Breast epithelium (tissue), 3 donors: ENCODE results near the gene PLEKHA8.

Experiments
- CTCF ChIP-seq, 3 donors: fragments of 450-650 bp; IDR thresholded peaks; one replicate each; pipeline ENCODE4 v1.5.1; 2016 to 2017; ENCODE audit warnings: antibody characterized with exemption in 3 of 3, mild to moderate bottlenecking in 3 of 3, moderate library complexity in 3 of 3
- POLR2A ChIP-seq: fragments of 450-650 bp; IDR thresholded peaks from one replicate; pipeline ENCODE4 v1.6.1; 2016; ENCODE audit warnings: antibody characterized with exemption, mild to moderate bottlenecking, moderate library complexity
- POLR2AphosphoS5 ChIP-seq, 3 donors: sonication (generic); formaldehyde crosslinking; IDR thresholded peaks; one replicate each; pipeline ENCODE4 v1.6.1; 2017; ENCODE audit warnings: antibody characterized with exemption in 3 of 3

GRCh38 chr7:30112103-30112713 lies 84.0 kb downstream of the PLEKHA8 start:
- TF ChIP-seq POLR2AphosphoS5 (IDR thresholded peaks at IDR 0.05) (no peak), CTCF (IDR thresholded peaks at IDR 0.05) (no peak), POLR2A (no peak)
